MM.1S (cell line): Measurements from ENCODE around the gene CEP70.

Experiments used
- CTCF ChIP-seq: fragments of 300-600 bp; sonication (generic); IDR thresholded peaks from 2 replicates; pipeline ENCODE4 v1.5.1; 2016; ENCODE audit warnings: antibody characterized with exemption, low read length, mixed read lengths
- EZH2phosphoT487 ChIP-seq: fragments of 300-600 bp; sonication (generic); IDR thresholded peaks from 2 replicates; pipeline ENCODE4 v1.6.1; 2018; ENCODE audit warnings: antibody characterized with exemption, low read length

- no peak for TF ChIP-seq CTCF
- TF ChIP-seq EZH2phosphoT487: no peak
Observed at GRCh38 chr3:138615462-138615861, 21.4 kb upstream of the CEP70 start.
